H9 (cell line): Measurements from ENCODE around the gene COL9A2. TPM values are rescaled to one million over a fixed set of nuclear protein-coding genes. Genes with fewer than 3 reads are reported as not detected.

Source experiments
- DNase-seq: peaks from one replicate; pipeline ENCODE4 v3.0.0-alpha.2; 2017
- H2AFZ ChIP-seq: one replicate; pipeline ENCODE4 v1.6.1; 2013; ENCODE audit warnings: mild to moderate bottlenecking, low read length, control low read depth, moderate library complexity
- H2AK5ac ChIP-seq: 2 replicates; pipeline ENCODE4 v1.6.1; 2013; ENCODE audit warnings: low read length, control low read depth, mixed read lengths; ENCODE audit not compliant: insufficient read length
- H2BK120ac ChIP-seq: one replicate; pipeline ENCODE4 v1.6.1; 2013; ENCODE audit warnings: low read depth, mild to moderate bottlenecking, low read length, control low read depth, inconsistent platforms; ENCODE audit not compliant: poor library complexity, severe bottlenecking
- H2BK12ac ChIP-seq: 2 replicates; pipeline ENCODE4 v1.6.1; 2013; ENCODE audit warnings: low read length, control low read depth, mixed read lengths, low read depth; ENCODE audit not compliant: insufficient read length
- H2BK15ac ChIP-seq: 2 replicates; pipeline ENCODE4 v1.6.1; 2013; ENCODE audit warnings: low read depth, low read length, control low read depth
- H2BK20ac ChIP-seq: one replicate; pipeline ENCODE4 v1.6.1; 2013; ENCODE audit warnings: low read depth, mild to moderate bottlenecking, low read length, control low read depth, inconsistent platforms; ENCODE audit not compliant: poor library complexity, severe bottlenecking
- H2BK5ac ChIP-seq: 2 replicates; pipeline ENCODE4 v1.6.1; 2013; ENCODE audit warnings: low read length, control low read depth, mixed read lengths; ENCODE audit not compliant: insufficient read length
- H3K14ac ChIP-seq: 2 replicates; pipeline ENCODE4 v1.6.1; 2013; ENCODE audit warnings: low read length, control low read depth; ENCODE audit not compliant: insufficient read depth
- H3K18ac ChIP-seq: 2 replicates; pipeline ENCODE4 v1.6.1; 2013; ENCODE audit warnings: low read depth, mild to moderate bottlenecking, mixed read lengths, low read length, control low read depth; ENCODE audit not compliant: insufficient read length
- H3K23ac ChIP-seq: 2 replicates; pipeline ENCODE4 v1.6.1; 2013; ENCODE audit warnings: low read length, control low read depth, mixed read lengths, low read depth; ENCODE audit not compliant: insufficient read length
- H3K23me2 ChIP-seq: 2 replicates; pipeline ENCODE4 v1.6.1; 2013; ENCODE audit warnings: low read depth, mild to moderate bottlenecking, mixed read lengths, low read length, control low read depth; ENCODE audit not compliant: insufficient read length, poor library complexity, severe bottlenecking
- H3K27ac ChIP-seq: 2 replicates; pipeline ENCODE4 v1.5.1; 2013; ENCODE audit warnings: low read length, control low read depth, mixed read lengths, low read depth; ENCODE audit not compliant: insufficient read length
- H3K27me3 ChIP-seq: 2 replicates; pipeline ENCODE4 v1.6.1; 2013; ENCODE audit warnings: low read length, control low read depth, inconsistent platforms; ENCODE audit not compliant: insufficient read depth
- H3K4ac ChIP-seq: 2 replicates; pipeline ENCODE4 v1.6.1; 2013; ENCODE audit warnings: low read depth, mild to moderate bottlenecking, control low read depth, inconsistent platforms, low read length, moderate library complexity
- H3K4me1 ChIP-seq: 2 replicates; pipeline ENCODE4 v1.6.1; 2013; ENCODE audit warnings: low read length, control low read depth, inconsistent platforms; ENCODE audit not compliant: insufficient read depth
- H3K4me2 ChIP-seq: 2 replicates; pipeline ENCODE4 v1.6.1; 2013; ENCODE audit warnings: low read length, control low read depth, mixed read lengths; ENCODE audit not compliant: insufficient read length, insufficient read depth
- H3K56ac ChIP-seq: 2 replicates; pipeline ENCODE4 v1.6.1; 2013; ENCODE audit warnings: low read depth, mild to moderate bottlenecking, mixed read lengths, low read length, control low read depth; ENCODE audit not compliant: insufficient read length
- H3K79me1 ChIP-seq: 2 replicates; pipeline ENCODE4 v1.6.1; 2013; ENCODE audit warnings: low read depth, mild to moderate bottlenecking, moderate library complexity, low read length, control low read depth, inconsistent platforms; ENCODE audit not compliant: insufficient read depth, poor library complexity, severe bottlenecking
- H3K79me2 ChIP-seq: 2 replicates; pipeline ENCODE4 v1.6.1; 2013; ENCODE audit warnings: low read length, control low read depth, inconsistent platforms; ENCODE audit not compliant: insufficient read depth
- H3K9ac ChIP-seq: 2 replicates; pipeline ENCODE4 v1.6.1; 2013; ENCODE audit warnings: low read length, control low read depth, mixed read lengths; ENCODE audit not compliant: insufficient read length; ENCODE audit errors: extremely low read depth
- H3K9me3 ChIP-seq: one replicate; pipeline ENCODE4 v1.6.1; 2013; ENCODE audit warnings: low read depth, low read length, inconsistent platforms; ENCODE audit not compliant: control insufficient read depth
- H3T11ph ChIP-seq: one replicate; pipeline ENCODE4 v1.6.1; 2013; ENCODE audit warnings: mild to moderate bottlenecking, low read length, control low read depth, inconsistent platforms
- H4K20me1 ChIP-seq: one replicate; pipeline ENCODE4 v1.6.1; 2013; ENCODE audit not compliant: control insufficient read depth, insufficient read length, insufficient read depth
- H4K5ac ChIP-seq: 2 replicates; pipeline ENCODE4 v1.6.1; 2013; ENCODE audit warnings: low read depth, mild to moderate bottlenecking, mixed read lengths, low read length, control low read depth; ENCODE audit not compliant: insufficient read length
- H4K8ac ChIP-seq: replicated peaks from 2 replicates; pipeline ENCODE4 v1.6.1; 2013; ENCODE audit warnings: low read length, control low read depth, mixed read lengths, low read depth; ENCODE audit not compliant: insufficient read length
- H4K91ac ChIP-seq: 2 replicates; pipeline ENCODE4 v1.6.1; 2013; ENCODE audit warnings: low read depth, mild to moderate bottlenecking, moderate library complexity, mixed read lengths, low read length, control low read depth; ENCODE audit not compliant: insufficient read length
- H3K27ac Mint-ChIP-seq, 3 experiments: 2 replicates in 2 of 3; 3 replicates in 1 of 3; pipeline ENCODE4 v1.8.0; 2020 to 2021; ENCODE audit warnings: mixed read lengths in 3 of 3, mild to moderate bottlenecking in 1 of 3, moderate library complexity in 1 of 3
- H3K27me3 Mint-ChIP-seq: 2 replicates; pipeline ENCODE4 v1.8.0; 2021; ENCODE audit warnings: low read depth, mild to moderate bottlenecking, moderate library complexity, mixed read lengths
- H3K36me3 Mint-ChIP-seq, 3 experiments: 2 replicates in 2 of 3; 3 replicates in 1 of 3; pipeline ENCODE4 v1.8.0; 2020 to 2021; ENCODE audit warnings: low read depth in 3 of 3, mixed read lengths in 3 of 3; ENCODE audit not compliant: insufficient read depth in 1 of 3
- H3K4me1 Mint-ChIP-seq, 2 experiments: 2 replicates each; pipeline ENCODE4 v1.8.0; 2020; ENCODE audit warnings: mixed read lengths in 2 of 2
- H3K4me3 Mint-ChIP-seq, 2 experiments: 2 replicates in 1 of 2; 3 replicates in 1 of 2; pipeline ENCODE4 v1.8.0; 2020 to 2021; ENCODE audit warnings: mild to moderate bottlenecking in 2 of 2, mixed read lengths in 2 of 2, moderate library complexity in 1 of 2
- H3K9me3 Mint-ChIP-seq, 2 experiments: 2 replicates in 1 of 2; 3 replicates in 1 of 2; pipeline ENCODE4 v1.8.0; 2020; ENCODE audit warnings: mild to moderate bottlenecking in 2 of 2, mixed read lengths in 2 of 2, moderate library complexity in 1 of 2
- CTCF ChIP-seq: fragments of 200-600 bp; sonication (generic); conservative IDR thresholded peaks from 3 replicates; pipeline ENCODE4 v1.8.0; 2021; ENCODE audit warnings: antibody characterized with exemption, mild to moderate bottlenecking
- total RNA-seq: library from RNA; stranded (reverse); gene quantifications from 2 replicates; pipeline ENCODE4 v1.2.1, GENCODE V29; 2021

COL9A2 gene
- total RNA-seq, 1 experiment from 2014 or later = 4.5 TPM

GRCh38 chr1:40265298-40265697 lies 51.8 kb downstream of the COL9A2 start:
- no peaks in the 10 kb centered on the region for H3K4me1 Mint-ChIP-seq
- no peak overlapping the region for H3K14ac ChIP-seq
- no peak overlapping the region for H3K27ac Mint-ChIP-seq

More at GRCh38 chr1:40265298-40265697, 51.8 kb downstream of the COL9A2 start:
- peaks cover 12 to 66% (median 50%) of the 10 kb centered on the region in 3 experiments; a peak in 6 of 7 replicates for H3K36me3 Mint-ChIP-seq
- no peak overlapping the region for H4K91ac ChIP-seq
- H3K4me2 ChIP-seq = no peak overlapping the region
- H3K23me2 ChIP-seq = no peaks in the 10 kb centered on the region
- no peaks in the 10 kb centered on the region for H3K79me1 ChIP-seq
- no peak overlapping the region for H2AFZ ChIP-seq
- no peak overlapping the region for H2BK15ac ChIP-seq
- no peaks in the 10 kb centered on the region for H3K4me1 ChIP-seq
- no peak overlapping the region for H3K56ac ChIP-seq
- no peak overlapping the region for H2AK5ac ChIP-seq
- H4K5ac ChIP-seq = no peak overlapping the region
- no peak overlapping the region for H2BK5ac ChIP-seq
- DNase-seq = no peak
- no peaks in the 10 kb centered on the region for H3K27me3 Mint-ChIP-seq
- no peak overlapping the region for H2BK20ac ChIP-seq
- no peaks in the 10 kb centered on the region for H3K9me3 Mint-ChIP-seq
- no peak overlapping the region for H3K23ac ChIP-seq
- no peak overlapping the region for H2BK120ac ChIP-seq
- no peak overlapping the region for H3K18ac ChIP-seq
- H3T11ph ChIP-seq = no peak overlapping the region
- no peaks in the 10 kb centered on the region for H3K9me3 ChIP-seq
- H3K4ac ChIP-seq = no peak overlapping the region
- no peaks in the 10 kb centered on the region for H4K20me1 ChIP-seq
- H3K27ac ChIP-seq = no peak overlapping the region
- no peaks in the 10 kb centered on the region for H3K79me2 ChIP-seq
- no peak overlapping the region for H3K4me3 Mint-ChIP-seq
- TF ChIP-seq CTCF = no peak
- H2BK12ac ChIP-seq = no peak overlapping the region
- no peaks in the 10 kb centered on the region for H3K27me3 ChIP-seq
- H3K9ac ChIP-seq = no peak overlapping the region
- H4K8ac ChIP-seq = no peak overlapping the region
